Common myeloid progenitor, CD34-positive (primary cell): Measurements from ENCODE around the gene DUOXA2.
A peak's percentile ranks its signal among the peaks of the same experiment; 100 is the strongest.

ENCODE experiments used
- CTCF ChIA-PET: fragments of 350-600 bp; sonication (Branson Sonifier 250); formaldehyde crosslinking; loops from one replicate; lab custom pipeline; 2021; ENCODE audit warnings: antibody characterized with exemption; lab: Charles Lee
- POLR2A ChIA-PET: fragments of 350-600 bp; sonication (Branson Sonifier 250); formaldehyde crosslinking; loops from one replicate; lab custom pipeline; 2021; ENCODE audit warnings: antibody characterized with exemption; lab: Charles Lee
- DNase-seq, 3 donors: peaks; one replicate each; pipeline versions ENCODE4 v3.0.0 to v3.0.0-alpha.2; 2013
- H3K27ac ChIP-seq, 2 experiments: 1 replicate in 1 of 2; 2 replicates in 1 of 2; pipeline ENCODE4 v1.7.0; 2013; ENCODE audit warnings: inconsistent platforms in 2 of 2, low read length in 2 of 2, mild to moderate bottlenecking in 2 of 2, low read depth in 1 of 2, moderate library complexity in 1 of 2; ENCODE audit not compliant: severe bottlenecking in 2 of 2, insufficient read depth in 1 of 2, poor library complexity in 1 of 2
- H3K27me3 ChIP-seq, 5 experiments: replicated peaks in 2 of 5; 1 replicate in 3 of 5; 2 replicates in 2 of 5; pipeline versions ENCODE4 v1.6.1 to v1.7.0; 2013; ENCODE audit warnings: low read length in 4 of 5, mild to moderate bottlenecking in 2 of 5, moderate library complexity in 2 of 5, inconsistent platforms in 1 of 5; ENCODE audit not compliant: insufficient read depth in 5 of 5, control insufficient read depth in 4 of 5
- H3K36me3 ChIP-seq, 4 experiments: 1 replicate in 2 of 4; 2 replicates in 2 of 4; pipeline versions ENCODE4 v1.6.1 to v1.7.0; 2013; ENCODE audit warnings: low read length in 3 of 4, control low read depth in 1 of 4, mild to moderate bottlenecking in 1 of 4; ENCODE audit not compliant: control insufficient read depth in 4 of 4, insufficient read depth in 4 of 4
- H3K4me1 ChIP-seq, 4 experiments: 1 replicate in 3 of 4; 2 replicates in 1 of 4; pipeline versions ENCODE4 v1.6.1 to v1.7.1; 2013; ENCODE audit warnings: low read length in 3 of 4, mild to moderate bottlenecking in 3 of 4, control low read depth in 1 of 4, inconsistent platforms in 1 of 4, moderate library complexity in 1 of 4; ENCODE audit not compliant: control insufficient read depth in 4 of 4, insufficient read depth in 4 of 4; ENCODE audit errors: control extremely low read depth in 1 of 4
- H3K4me3 ChIP-seq, 7 experiments: 1 replicate in 4 of 7; 2 replicates in 3 of 7; pipeline versions ENCODE4 v1.5.1 to v1.7.0; 2013; ENCODE audit warnings: mild to moderate bottlenecking in 7 of 7, low read length in 6 of 7, moderate library complexity in 6 of 7, inconsistent platforms in 2 of 7, low read depth in 2 of 7, control low read depth in 1 of 7; ENCODE audit not compliant: insufficient read depth in 4 of 7, control insufficient read depth in 1 of 7; ENCODE audit errors: extremely low read depth in 1 of 7
- H3K9me3 ChIP-seq, 5 experiments: 1 replicate in 4 of 5; 2 replicates in 1 of 5; pipeline versions ENCODE4 v1.6.1 to v1.7.1; 2013; ENCODE audit warnings: low read length in 4 of 5, mild to moderate bottlenecking in 2 of 5, inconsistent platforms in 1 of 5, low read depth in 1 of 5, moderate library complexity in 1 of 5; ENCODE audit not compliant: control insufficient read depth in 4 of 5, insufficient read depth in 2 of 5; ENCODE audit errors: control extremely low read depth in 1 of 5
- WGBS: methylation state at CpG from one replicate; pipeline ENCODE4 v1.1.5; 2013; ENCODE audit not compliant: insufficient coverage; 5-methylcytosine and 5-hydroxymethylcytosine counted together

DUOXA2 gene

GRCh38 chr15:45123397-45123796 is 9.3 kb downstream of the DUOXA2 start:
- no peak overlapping the region for H3K27ac ChIP-seq
- DNase-seq = no peak
- no peaks in the 10 kb centered on the region for H3K9me3 ChIP-seq
- peaks cover 7 to 56% (median 29%) of the 10 kb centered on the region in 5 experiments for H3K27me3 ChIP-seq
- H3K36me3 ChIP-seq = no peaks in the 10 kb centered on the region
- H3K4me3 ChIP-seq = no peak overlapping the region
- POLR2A ChIA-PET = no interaction called here
- no peaks in the 10 kb centered on the region for H3K4me1 ChIP-seq
- CTCF ChIA-PET = interaction anchor here (0.8 to 2.3 kb wide), 6 partner anchors 11 to 276 kb away, joined by 3 to 10 read pairs (median 4); no protein-coding TSS in a partner anchor

- POLR2A ChIA-PET = interaction anchor here (0.6 kb wide), 1 partner anchor 338 kb away, joined by 3 read pairs; no protein-coding TSS in a partner anchor
These were observed 12.5 kb downstream of the DUOXA2 start for GRCh38 chr15:45126535-45127158.

GRCh38 chr15:45128971-45129639 is 15.0 kb downstream of the DUOXA2 start:
- DNase-seq = peak in 2 of 3 donors; percentile 14 to 33
- Histone ChIP-seq H3K36me3 (no peaks in the 10 kb centered on the region), H3K4me1 (peaks cover 0 to 10% (median 5%) of the 10 kb centered on the region in 4 experiments), H3K27me3 (peaks cover 5 to 85% (median 43%) of the 10 kb centered on the region in 5 experiments), H3K27ac (no peak overlapping the region), H3K4me3 (peak overlapping the region in 4 of 7 experiments; percentile 23 to 61 (median 46)), H3K9me3 (no peaks in the 10 kb centered on the region)
- CTCF ChIA-PET = interaction anchor here (1.0 kb wide), 1 partner anchor 17 kb away, joined by 4 read pairs; no protein-coding TSS in a partner anchor
- POLR2A ChIA-PET = no interaction called here
- whole genome bisulfite sequencing = 6% methylated on average over 29 of the region's 47 CpGs

More at GRCh38 chr15:45126535-45127158, 12.5 kb downstream of the DUOXA2 start:
- peaks cover 7 to 81% (median 42%) of the 10 kb centered on the region in 5 experiments for H3K27me3 ChIP-seq
- H3K9me3 ChIP-seq = no peaks in the 10 kb centered on the region
- H3K4me1 ChIP-seq = peaks cover 0 to 10% (median 5%) of the 10 kb centered on the region in 4 experiments
- CTCF ChIA-PET = interaction anchor here (0.7 to 1.8 kb wide), 17 partner anchors 8 to 274 kb away, joined by 3 to 7 read pairs (median 4); partner anchors contain the start of genes DUOX2 and DUOXA2
- no peaks in the 10 kb centered on the region for H3K36me3 ChIP-seq
- no peak overlapping the region for H3K27ac ChIP-seq
- H3K4me3 ChIP-seq = no peak overlapping the region
- no CpG with 5 or more reads among the region's 2 CpGs for WGBS
- peak; percentile 51 to 64 (median 54) for DNase-seq

- Histone ChIP-seq H3K27me3 (peaks cover 5 to 88% (median 46%) of the 10 kb centered on the region in 5 experiments), H3K27ac (no peak within 1 kb of the TSS), H3K36me3 (no peaks in the 10 kb centered on the region), H3K9me3 (peaks cover 0 to 2% (median 0%) of the 10 kb centered on the region in 5 experiments), H3K4me3 (peak within 1 kb of the TSS in 4 of 7 experiments; percentile 23 to 61 (median 46)), H3K4me1 (peaks cover 0 to 10% (median 5%) of the 10 kb centered on the region in 4 experiments)
- peak in 2 of 3 donors; percentile 23 to 33 for DNase-seq
- 4% methylated on average over 33 of the region's 46 CpGs for WGBS
- POLR2A ChIA-PET = no interaction called here
- CTCF ChIA-PET = interaction anchor here (1.0 to 2.2 kb wide), 2 partner anchors 12 to 16 kb away, joined by 4 to 13 read pairs; no protein-coding TSS in a partner anchor
These were observed 15.6 kb downstream of the DUOXA2 start, which contains the start of the genes DUOX1 and DUOXA1 for GRCh38 chr15:45129651-45130129. DUOX1 (plus strand) TSS chr15:45129994; CDS start chr15:45131967, 1,973 bp downstream. DUOXA1 (minus strand) TSS chr15:45129879; CDS start chr15:45123014, 6,865 bp downstream.

GRCh38 chr15:45130291-45131000 is 16.3 kb downstream of the DUOXA2 start:
- Histone ChIP-seq H3K9me3 (peaks cover 0 to 2% (median 0%) of the 10 kb centered on the region in 5 experiments), H3K27me3 (peaks cover 5 to 88% (median 45%) of the 10 kb centered on the region in 5 experiments), H3K4me3 (no peak overlapping the region), H3K27ac (no peak overlapping the region), H3K4me1 (peaks cover 0 to 17% (median 8%) of the 10 kb centered on the region in 4 experiments), H3K36me3 (no peaks in the 10 kb centered on the region)
- no peak for DNase-seq
- WGBS = 91% methylated on average over 4 of the region's 7 CpGs
- ChIA-PET CTCF (interaction anchor here (1.0 to 2.2 kb wide), 5 partner anchors 9 to 15 kb away, joined by 3 to 13 read pairs (median 4); no protein-coding TSS in a partner anchor), POLR2A (no interaction called here)

- no peak overlapping the region for H3K27ac ChIP-seq
- WGBS = 100% methylated on average over 2 of the region's 3 CpGs
- H3K9me3 ChIP-seq = peaks cover 0 to 2% (median 0%) of the 10 kb centered on the region in 5 experiments
- peaks cover 0 to 17% (median 8%) of the 10 kb centered on the region in 4 experiments for H3K4me1 ChIP-seq
- no peaks in the 10 kb centered on the region for H3K36me3 ChIP-seq
- H3K4me3 ChIP-seq = no peak overlapping the region
- peaks cover 5 to 92% (median 47%) of the 10 kb centered on the region in 5 experiments for H3K27me3 ChIP-seq
- ChIA-PET CTCF (interaction anchor here (1.2 to 2.2 kb wide), 6 partner anchors 10 to 45 kb away, joined by 3 to 13 read pairs (median 4); no protein-coding TSS in a partner anchor), POLR2A (no interaction called here)
- DNase-seq = no peak
These were observed 17.4 kb downstream of the DUOXA2 start for GRCh38 chr15:45131510-45131909.
